ENCODE measurements around the gene TRA2A. TPM values are rescaled to one million over a fixed set of nuclear protein-coding genes. Genes with fewer than 3 reads are reported as not detected.

TRA2A gene
- total RNA-seq = 10 to 100 TPM; 74.9 to 98.7 TPM
- 10 to 100 TPM; 36.3 to 56.6 TPM for polyA plus RNA-seq
- long read RNA-seq, donor 1, transcript TRA2A-201 (8 exons, 1,845 nt) = major isoform, 73 of 167 reads
- long read RNA-seq, donor 1, partial matches to known transcripts = 5 of 167 reads
- long read RNA-seq, donor 1, other reads (novel, unspliced or antisense) = 85 of 167 reads
- long read RNA-seq, donor 2, transcript TRA2A-201 (8 exons, 1,845 nt) = major isoform, 7 of 27 reads
- long read RNA-seq, donor 2, partial matches to known transcripts = 2 of 27 reads
- long read RNA-seq, donor 2, other reads (novel, unspliced or antisense) = 18 of 27 reads

- Histone ChIP-seq H3K27me3 (ENCODE audit: control insufficient read depth in 1 of 2, insufficient read depth in 2 of 2, low read length in 1 of 2) (no peaks in the 10 kb centered on the region), H3K27ac (ENCODE audit: low read depth in 1 of 2, low read length in 2 of 2) (peak within 1 kb of the TSS; percentile 47 to 93), H3K9me3 (ENCODE audit: control insufficient read depth, low read length) (no peaks in the 10 kb centered on the region), H3K4me3 (ENCODE audit: low read length in 2 of 2) (peak within 1 kb of the TSS; percentile 77 to 90), H3K36me3 (ENCODE audit: control insufficient read depth in 1 of 2, insufficient read depth in 2 of 2, low read length in 1 of 2) (no peaks in the 10 kb centered on the region), H3K4me1 (ENCODE audit: control insufficient read depth in 1 of 2, insufficient read depth in 2 of 2, low read length in 2 of 2) (no peaks in the 10 kb centered on the region)
- peak; percentile 98 to 100 for DNase-seq
- peak; percentile 100 for ATAC-seq (ENCODE audit: low FRiP score)
- intact Hi-C loops (cut with DNase I) = loop anchor here in 1 of 2 donors (5.0 kb wide), 1 partner anchor 235 kb away; the partner anchor contains the start of gene MALSU1
- WGBS, 2 donors = 12 to 13% methylated on average over 50 of the region's 50 CpGs
These were observed at the start of gene TRA2A for GRCh38 chr7:23531794-23532489. TSS of gene TRA2A (minus strand) at chr7:23531981. CDS start at chr7:23531824, 157 bp downstream.

- ATAC-seq (ENCODE audit: low FRiP score) (peak; percentile 88), DNase-seq (peak; percentile 84 to 85)
- H3K27me3 ChIP-seq (ENCODE audit: control insufficient read depth in 1 of 2, insufficient read depth in 2 of 2, low read length in 1 of 2) = no peaks in the 10 kb centered on the region
- intact Hi-C loops (cut with DNase I) = loop anchor here in 1 of 2 donors (2.0 kb wide), 1 partner anchor 142 kb away; no protein-coding TSS in a partner anchor
- H3K4me3 ChIP-seq (ENCODE audit: low read length in 2 of 2) = no peak overlapping the region
- H3K27ac ChIP-seq (ENCODE audit: low read depth in 1 of 2, low read length in 2 of 2) = no peak overlapping the region
- 24 to 26% methylated on average over 5 of the region's 5 CpGs for WGBS, 2 donors
- no peaks in the 10 kb centered on the region for H3K4me1 ChIP-seq (ENCODE audit: control insufficient read depth in 1 of 2, insufficient read depth in 2 of 2, low read length in 2 of 2)
- H3K36me3 ChIP-seq (ENCODE audit: control insufficient read depth in 1 of 2, insufficient read depth in 2 of 2, low read length in 1 of 2) = no peaks in the 10 kb centered on the region
- no peaks in the 10 kb centered on the region for H3K9me3 ChIP-seq (ENCODE audit: control insufficient read depth, low read length)
These were observed 38.9 kb upstream of the TRA2A start for GRCh38 chr7:23570592-23571200.

GRCh38 chr7:23558303-23558702 lies 26.5 kb upstream of the TRA2A start:
- no peaks in the 10 kb centered on the region for H3K36me3 ChIP-seq (ENCODE audit: control insufficient read depth in 1 of 2, insufficient read depth in 2 of 2, low read length in 1 of 2)

GRCh38 chr7:23547662-23548061 lies 15.9 kb upstream of the TRA2A start:
- Histone ChIP-seq H3K36me3 (ENCODE audit: control insufficient read depth in 1 of 2, insufficient read depth in 2 of 2, low read length in 1 of 2) (no peaks in the 10 kb centered on the region), H3K4me3 (ENCODE audit: low read length in 2 of 2) (no peak overlapping the region), H3K27ac (ENCODE audit: low read depth in 1 of 2, low read length in 2 of 2) (no peak overlapping the region), H3K27me3 (ENCODE audit: control insufficient read depth in 1 of 2, insufficient read depth in 2 of 2, low read length in 1 of 2) (no peaks in the 10 kb centered on the region), H3K9me3 (ENCODE audit: control insufficient read depth, low read length) (no peaks in the 10 kb centered on the region), H3K4me1 (ENCODE audit: control insufficient read depth in 1 of 2, insufficient read depth in 2 of 2, low read length in 2 of 2) (no peaks in the 10 kb centered on the region)
- ATAC-seq (ENCODE audit: low FRiP score) (no peak), DNase-seq (no peak)
- 94 to 95% methylated on average over 4 of the region's 4 CpGs for WGBS, 2 donors
- intact Hi-C loops (cut with DNase I) = loop anchor here (5.0 kb wide), 1 partner anchor 165 kb away; the partner anchor contains the start of gene STK31 (in 2 of the 2)

More at GRCh38 chr7:23558303-23558702, 26.5 kb upstream of the TRA2A start:
- Histone ChIP-seq H3K4me1 (ENCODE audit: control insufficient read depth in 1 of 2, insufficient read depth in 2 of 2, low read length in 2 of 2) (no peaks in the 10 kb centered on the region), H3K27ac (ENCODE audit: low read depth in 1 of 2, low read length in 2 of 2) (no peak overlapping the region), H3K4me3 (ENCODE audit: low read length in 2 of 2) (no peak overlapping the region), H3K27me3 (ENCODE audit: control insufficient read depth in 1 of 2, insufficient read depth in 2 of 2, low read length in 1 of 2) (no peaks in the 10 kb centered on the region), H3K9me3 (ENCODE audit: control insufficient read depth, low read length) (no peaks in the 10 kb centered on the region)
- ATAC-seq (ENCODE audit: low FRiP score) (no peak), DNase-seq (no peak)
- intact Hi-C loops (cut with DNase I) = no loop called here

- ATAC-seq (ENCODE audit: low FRiP score) (peak; percentile 93), DNase-seq (peak; percentile 73 to 79)
- no peak overlapping the region for H3K4me3 ChIP-seq (ENCODE audit: low read length in 2 of 2)
- intact Hi-C loops (cut with DNase I) = loop anchor here (5.0 kb wide), 1 partner anchor 165 kb away; the partner anchor contains the start of gene STK31 (in 2 of the 2)
- WGBS, 2 donors = 29 to 30% methylated on average over 13 of the region's 13 CpGs
- H3K27ac ChIP-seq (ENCODE audit: low read depth in 1 of 2, low read length in 2 of 2) = no peak overlapping the region
- H3K36me3 ChIP-seq (ENCODE audit: control insufficient read depth in 1 of 2, insufficient read depth in 2 of 2, low read length in 1 of 2) = no peaks in the 10 kb centered on the region
- H3K27me3 ChIP-seq (ENCODE audit: control insufficient read depth in 1 of 2, insufficient read depth in 2 of 2, low read length in 1 of 2) = no peaks in the 10 kb centered on the region
- H3K9me3 ChIP-seq (ENCODE audit: control insufficient read depth, low read length) = no peaks in the 10 kb centered on the region
- H3K4me1 ChIP-seq (ENCODE audit: control insufficient read depth in 1 of 2, insufficient read depth in 2 of 2, low read length in 2 of 2) = no peaks in the 10 kb centered on the region
These were observed 15.3 kb upstream of the TRA2A start for GRCh38 chr7:23546897-23547572.

- ATAC-seq (ENCODE audit: low FRiP score) (no peak), DNase-seq (no peak)
- H3K4me1 ChIP-seq (ENCODE audit: control insufficient read depth in 1 of 2, insufficient read depth in 2 of 2, low read length in 2 of 2) = no peaks in the 10 kb centered on the region
- no peaks in the 10 kb centered on the region for H3K27me3 ChIP-seq (ENCODE audit: control insufficient read depth in 1 of 2, insufficient read depth in 2 of 2, low read length in 1 of 2)
- WGBS, 2 donors = 51 to 65% methylated on average over 1 of the region's 1 CpG
- intact Hi-C loops (cut with DNase I) = loop anchor here (5.0 kb wide), 1 partner anchor 167 kb away; the partner anchor contains the start of gene STK31 (in 2 of the 2)
- no peaks in the 10 kb centered on the region for H3K9me3 ChIP-seq (ENCODE audit: control insufficient read depth, low read length)
- no peak overlapping the region for H3K4me3 ChIP-seq (ENCODE audit: low read length in 2 of 2)
- H3K27ac ChIP-seq (ENCODE audit: low read depth in 1 of 2, low read length in 2 of 2) = no peak overlapping the region
- no peaks in the 10 kb centered on the region for H3K36me3 ChIP-seq (ENCODE audit: control insufficient read depth in 1 of 2, insufficient read depth in 2 of 2, low read length in 1 of 2)
These were observed 13.7 kb upstream of the TRA2A start for GRCh38 chr7:23545493-23545892.

- Histone ChIP-seq H3K4me1 (ENCODE audit: control insufficient read depth in 1 of 2, insufficient read depth in 2 of 2, low read length in 2 of 2) (no peaks in the 10 kb centered on the region), H3K27ac (ENCODE audit: low read depth in 1 of 2, low read length in 2 of 2) (no peak overlapping the region), H3K36me3 (ENCODE audit: control insufficient read depth in 1 of 2, insufficient read depth in 2 of 2, low read length in 1 of 2) (no peaks in the 10 kb centered on the region), H3K9me3 (ENCODE audit: control insufficient read depth, low read length) (no peaks in the 10 kb centered on the region), H3K27me3 (ENCODE audit: control insufficient read depth in 1 of 2, insufficient read depth in 2 of 2, low read length in 1 of 2) (no peaks in the 10 kb centered on the region), H3K4me3 (ENCODE audit: low read length in 2 of 2) (no peak overlapping the region)
- ATAC-seq (ENCODE audit: low FRiP score) (no peak), DNase-seq (no peak)
- WGBS, 2 donors = 28 to 31% methylated on average over 2 of the region's 2 CpGs
- intact Hi-C loops (cut with DNase I) = loop anchor here (5.0 kb wide), 1 partner anchor 167 kb away; the partner anchor contains the start of gene STK31 (in 2 of the 2)
These were observed 13.2 kb upstream of the TRA2A start for GRCh38 chr7:23544913-23545354.

- H3K4me1 ChIP-seq (ENCODE audit: control insufficient read depth in 1 of 2, insufficient read depth in 2 of 2, low read length in 2 of 2) = no peaks in the 10 kb centered on the region
- no peak for DNase-seq
- intact Hi-C loops (cut with DNase I) = no loop called here
- WGBS, 2 donors = 97 to 100% methylated on average over 3 of the region's 3 CpGs
- no peaks in the 10 kb centered on the region for H3K9me3 ChIP-seq (ENCODE audit: control insufficient read depth, low read length)
- H3K27ac ChIP-seq (ENCODE audit: low read depth in 1 of 2, low read length in 2 of 2) = no peak overlapping the region
- H3K4me3 ChIP-seq (ENCODE audit: low read length in 2 of 2) = no peak overlapping the region
- H3K36me3 ChIP-seq (ENCODE audit: control insufficient read depth in 1 of 2, insufficient read depth in 2 of 2, low read length in 1 of 2) = no peaks in the 10 kb centered on the region
- H3K27me3 ChIP-seq (ENCODE audit: control insufficient read depth in 1 of 2, insufficient read depth in 2 of 2, low read length in 1 of 2) = no peaks in the 10 kb centered on the region
- no peak for ATAC-seq (ENCODE audit: low FRiP score)
These were observed 11.0 kb upstream of the TRA2A start for GRCh38 chr7:23542752-23543151.
